NCI-H2107 treated with DMSO at 0.1 percent for 48 hours (cell line): ENCODE measurements around the gene KANTR.
"Not testable (repeated sequence)": the region's sequence is repeated elsewhere in the genome, so short reads cannot be mapped to it uniquely, and the experiment has no call there.

ENCODE experiments used
- DNase-seq: peaks from one replicate; lab custom pipeline; 2025; ENCODE audit not compliant: unreplicated experiment; lab: John Stamatoyannopoulos, UW

Gene KANTR

DNA sequence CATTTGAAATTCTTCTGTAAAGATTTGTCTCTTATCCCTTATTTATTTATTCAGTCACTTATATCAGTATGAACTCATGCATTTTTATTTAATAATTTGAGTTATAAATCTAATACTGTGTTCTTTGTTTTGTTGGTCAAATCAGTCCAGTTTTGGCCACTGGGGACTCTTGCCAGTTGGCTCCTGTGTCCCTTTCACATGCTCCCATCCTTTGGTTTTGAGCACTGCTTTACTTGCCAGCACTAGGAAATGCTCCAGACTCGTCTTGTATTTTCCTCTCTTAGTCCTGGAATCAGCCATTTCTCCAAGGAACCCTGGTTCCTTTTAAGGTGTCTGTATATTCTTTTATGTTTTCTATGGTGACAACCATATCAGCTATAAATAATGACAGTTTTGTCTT is 28.1 kb downstream of the KANTR start:
- no peak for DNase-seq

DNA sequence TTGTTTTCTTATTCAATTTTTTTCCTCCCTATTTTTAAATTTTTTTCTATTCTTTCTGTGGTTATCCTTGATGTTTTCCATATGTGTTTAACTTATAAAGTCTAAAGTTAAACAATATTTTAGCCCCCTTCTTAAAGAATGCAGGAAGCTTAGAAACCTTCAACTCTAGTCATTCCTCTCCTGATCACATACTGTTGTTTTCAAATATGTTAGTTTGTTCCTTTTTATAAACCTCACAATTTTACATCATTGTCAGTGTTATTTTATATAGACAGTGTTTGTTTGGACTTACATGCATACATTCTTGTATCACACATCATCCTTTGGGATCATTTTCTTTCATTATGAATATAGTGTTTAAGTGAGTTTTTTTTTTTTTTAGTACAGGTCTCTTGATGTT is 31.6 kb downstream of the KANTR start:
- DNase-seq: no peak

DNA sequence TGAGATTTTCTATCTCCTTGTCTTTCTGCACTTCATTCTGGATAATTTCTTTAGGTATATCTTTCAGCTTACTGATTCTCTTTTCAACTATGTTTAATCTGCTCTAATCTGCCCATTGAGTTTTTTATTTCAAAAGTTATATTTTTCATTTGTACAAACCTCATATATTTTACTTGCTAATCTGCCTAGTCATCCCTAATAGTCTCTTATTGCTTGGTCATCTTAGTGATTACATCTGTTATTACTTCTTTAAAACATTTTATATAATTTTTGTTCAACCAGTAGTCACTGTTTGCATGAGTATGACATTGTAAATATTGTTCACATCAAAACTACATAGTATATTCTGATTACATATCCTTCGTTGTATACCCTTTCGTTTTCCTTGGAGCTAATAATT is 32.4 kb downstream of the KANTR start:
- no peak for DNase-seq

DNA sequence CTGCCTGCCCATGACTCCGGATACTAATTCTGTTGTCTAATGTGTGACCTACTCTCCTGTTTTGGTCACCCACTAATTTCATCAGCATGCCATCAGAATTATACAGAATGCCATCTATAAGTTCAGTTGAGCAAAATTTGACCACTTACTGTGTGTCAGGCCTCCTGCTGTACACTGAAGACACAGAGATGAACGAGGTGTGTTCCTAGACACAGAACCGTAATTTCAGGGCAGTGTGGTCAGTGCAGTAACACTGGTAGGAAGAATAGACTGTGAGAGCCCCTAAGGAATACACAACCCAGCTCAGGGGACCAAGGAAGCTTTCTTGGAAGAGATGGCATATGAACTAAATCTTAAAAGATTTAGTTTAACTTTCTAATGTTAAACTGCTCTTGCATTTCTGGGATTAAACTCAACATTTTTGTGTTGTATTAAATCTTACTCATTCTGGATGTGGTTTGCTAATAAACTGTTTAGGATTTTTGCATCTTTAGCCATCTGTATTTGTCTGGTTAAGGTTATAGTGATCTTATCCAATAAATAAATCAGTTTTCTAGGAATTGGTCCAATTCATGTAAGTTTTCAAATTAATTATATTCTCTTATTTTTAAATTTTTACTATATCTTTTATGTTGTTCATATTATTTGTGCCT is 34.3 kb downstream of the KANTR start:
- DNase-seq: no peak

DNA sequence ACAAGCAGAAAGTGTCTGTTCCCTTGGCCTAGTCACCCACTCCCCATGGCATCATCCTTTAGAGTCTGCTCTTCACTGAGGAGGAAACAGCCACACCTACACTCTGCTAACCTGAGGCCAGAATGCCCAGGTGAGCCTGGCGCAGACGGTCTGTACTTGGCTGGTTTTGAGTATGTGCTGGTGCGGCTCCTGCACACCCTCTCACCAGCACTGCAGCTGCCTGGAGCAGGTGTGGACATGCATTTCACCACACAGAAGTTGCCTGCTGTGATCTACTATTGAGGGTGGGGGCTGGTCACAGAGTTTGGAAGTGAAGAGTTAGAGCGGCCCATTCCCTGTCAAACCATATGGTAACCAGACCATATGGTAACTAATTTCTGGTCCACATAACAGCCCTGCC is 39.5 kb downstream of the KANTR start:
- peak; percentile 39 for DNase-seq

DNA sequence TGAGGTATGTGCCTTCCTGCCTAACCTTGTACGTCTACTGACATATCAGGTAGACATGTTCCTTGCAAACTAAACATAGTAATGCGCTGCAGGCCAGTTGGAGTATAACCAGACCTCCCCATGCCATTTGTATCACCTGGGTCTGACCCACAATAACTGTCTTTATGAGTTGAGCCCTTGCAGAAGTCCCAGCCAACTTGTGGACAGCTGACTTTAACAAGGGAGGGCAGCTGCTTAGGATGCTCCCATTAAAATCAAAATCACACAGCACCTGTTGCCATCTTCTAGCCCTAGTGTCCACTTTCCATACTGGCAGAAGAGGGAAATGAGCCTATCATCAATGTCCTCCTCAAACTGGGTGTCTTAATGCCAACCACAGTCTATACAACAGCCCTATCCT is 41.6 kb downstream of the KANTR start:
- DNase-seq: no peak

DNA sequence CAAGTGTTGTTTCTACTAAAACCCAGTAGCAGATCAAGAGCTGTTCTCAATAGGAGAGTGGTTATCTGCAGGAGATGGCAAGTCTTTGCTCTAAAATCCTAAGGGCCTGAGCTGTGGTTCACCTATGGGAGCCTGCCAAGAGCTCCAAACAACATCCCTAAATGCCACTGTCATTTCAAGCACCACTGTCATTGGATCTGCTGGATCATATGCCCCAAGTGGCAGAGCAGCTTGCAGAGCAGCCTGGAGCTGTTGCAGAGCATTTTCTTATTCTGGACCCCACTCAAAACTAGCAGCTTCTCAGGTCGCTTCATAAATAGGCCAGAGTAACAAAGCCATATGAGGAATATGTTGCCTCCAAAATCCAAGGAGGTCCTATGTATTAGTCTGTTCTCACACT is 59.6 kb downstream of the KANTR start:
- no peak for DNase-seq

DNA sequence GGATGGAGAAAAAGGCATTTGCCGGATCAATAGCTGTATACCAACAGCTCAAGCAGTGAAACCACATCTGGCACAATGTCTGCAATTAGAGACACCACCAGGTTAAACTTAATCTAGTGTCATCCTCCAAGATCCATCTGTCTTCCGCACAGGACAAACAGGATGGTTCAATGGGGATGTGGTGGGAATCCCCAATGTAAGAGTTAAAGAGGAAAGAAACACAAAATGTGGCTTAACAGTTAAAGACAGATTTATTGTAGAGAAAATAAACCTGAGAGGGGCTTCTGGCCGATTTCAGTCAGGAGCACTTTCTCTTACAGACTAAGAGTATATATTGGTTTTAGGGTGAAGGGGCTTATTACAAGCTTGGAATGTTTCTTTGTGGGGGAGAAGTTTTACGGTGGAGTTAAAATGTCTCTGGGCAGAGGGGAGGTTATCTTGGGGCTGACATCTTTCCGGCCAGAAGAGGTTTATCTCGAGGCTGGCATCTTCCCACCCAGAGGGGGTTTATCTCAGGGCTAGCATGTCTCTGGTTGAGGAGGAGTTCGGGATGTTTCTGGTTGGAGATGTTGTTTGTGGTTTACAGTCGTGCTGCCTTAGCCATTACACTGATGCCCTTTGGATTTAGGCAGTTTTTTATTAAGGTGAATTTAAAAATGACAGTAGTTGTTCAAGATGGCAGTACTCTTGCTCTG is 61.7 kb downstream of the KANTR start:
- no peak for DNase-seq

DNA sequence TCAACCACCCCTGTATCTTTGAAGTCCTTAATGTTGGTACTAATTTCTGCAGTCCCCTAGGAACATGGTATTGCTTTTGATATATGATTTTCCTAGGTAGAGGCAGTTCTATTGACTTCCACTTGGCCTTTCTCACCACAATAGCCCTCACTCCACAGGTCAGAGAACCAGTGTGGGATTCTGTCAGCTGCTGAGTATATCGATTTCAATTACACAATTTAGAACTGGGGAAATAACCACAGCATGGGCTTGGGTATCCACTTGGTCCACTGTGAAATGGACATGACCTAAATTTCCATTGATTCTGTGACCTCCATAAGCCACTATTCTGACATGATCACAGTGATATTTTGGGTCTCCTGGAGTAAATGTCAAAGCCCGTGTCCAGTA is 62.3 kb downstream of the KANTR start:
- no peak for DNase-seq

DNA sequence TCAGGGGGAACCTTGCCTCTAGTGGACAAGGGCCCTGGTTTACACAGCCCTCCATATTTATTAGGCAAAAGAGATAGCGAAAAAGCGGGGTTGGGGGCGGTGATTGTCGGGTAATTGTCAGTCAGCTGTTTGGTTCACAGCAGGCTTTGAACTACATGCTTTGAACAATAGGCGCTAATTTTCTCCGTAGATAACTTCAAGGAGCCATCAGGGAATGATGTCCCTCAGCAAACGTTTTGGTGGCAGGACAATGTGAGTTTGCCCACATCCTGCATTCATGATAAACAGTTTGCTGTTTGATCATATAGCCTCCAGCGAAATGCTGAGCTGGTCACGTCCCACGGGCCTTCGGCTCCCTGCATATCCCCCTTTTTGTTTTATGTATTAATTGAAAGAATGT is 65.2 kb downstream of the KANTR start:
- no peak for DNase-seq

DNA sequence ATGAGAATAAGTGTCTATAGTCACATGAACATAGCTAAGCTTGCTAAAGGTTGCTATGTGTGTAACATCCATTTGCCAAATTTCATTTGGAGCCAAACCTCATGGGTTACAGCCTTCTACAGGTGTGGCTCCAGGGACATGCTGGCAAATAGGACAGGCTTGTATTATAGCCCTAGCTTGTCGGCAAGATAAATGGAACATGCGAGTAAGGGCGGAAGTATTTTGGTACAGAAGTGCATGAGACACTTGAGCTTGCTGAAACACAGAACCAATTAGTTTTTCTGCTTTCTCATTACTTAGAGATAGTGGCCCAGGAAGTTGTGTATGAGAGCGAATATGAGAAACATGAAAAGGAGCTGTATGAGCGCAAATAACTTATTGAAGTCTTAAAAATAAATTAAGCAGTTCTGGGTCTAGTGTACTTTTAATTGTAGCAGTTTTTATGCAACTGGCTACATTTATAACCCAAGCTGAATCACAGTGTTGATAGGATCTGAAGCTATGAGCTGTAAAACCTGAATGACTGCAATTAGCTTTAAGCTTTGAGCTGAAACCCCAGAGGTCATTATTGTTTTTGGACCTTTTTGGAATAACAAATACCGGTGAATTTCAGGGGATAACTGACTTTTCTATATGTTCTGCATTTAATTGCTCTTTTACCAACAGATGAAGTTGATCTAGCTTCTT is 66.5 kb downstream of the KANTR start:
- DNase-seq: no peak

DNA sequence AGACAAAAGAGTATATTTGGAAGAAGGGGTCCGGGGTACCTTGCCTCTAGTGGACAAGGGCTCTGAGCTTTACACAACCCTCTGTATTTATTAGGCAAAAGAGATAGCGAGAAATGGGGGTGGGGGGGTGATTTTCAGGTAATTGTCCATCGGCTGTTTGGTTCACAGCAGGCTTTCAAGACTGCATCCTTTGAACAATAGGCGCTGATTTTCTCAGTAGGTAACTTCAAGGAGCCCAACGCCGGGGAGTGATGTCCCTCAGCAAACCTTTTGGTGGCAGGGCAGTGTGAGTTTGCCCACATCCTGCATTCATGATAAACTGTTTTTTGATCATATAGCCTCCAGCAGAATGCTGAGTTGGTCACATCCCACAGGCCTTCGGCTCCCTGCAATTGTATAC is 69.5 kb downstream of the KANTR start:
- DNase-seq: no peak

DNA sequence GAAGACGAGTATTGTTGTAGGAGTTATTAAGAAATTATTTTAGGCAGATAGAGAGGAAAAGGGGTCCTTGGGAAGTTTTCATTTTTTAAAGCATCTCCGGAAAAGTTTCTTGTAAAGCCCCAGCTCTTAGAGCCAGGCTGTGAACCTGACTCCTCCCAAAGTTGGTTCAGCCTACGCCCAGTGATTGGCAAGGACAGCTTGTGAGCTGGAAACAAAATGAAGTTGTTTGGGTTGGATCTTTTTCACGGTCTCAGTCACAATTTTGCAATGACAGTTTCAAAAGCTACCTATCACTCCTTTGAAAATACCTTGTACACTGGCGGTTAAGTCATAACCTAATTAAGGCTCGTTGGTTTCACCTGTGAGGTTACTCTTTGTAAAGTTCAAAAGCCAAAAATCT is 70.6 kb downstream of the KANTR start:
- DNase-seq: not testable (repeated sequence)

DNA sequence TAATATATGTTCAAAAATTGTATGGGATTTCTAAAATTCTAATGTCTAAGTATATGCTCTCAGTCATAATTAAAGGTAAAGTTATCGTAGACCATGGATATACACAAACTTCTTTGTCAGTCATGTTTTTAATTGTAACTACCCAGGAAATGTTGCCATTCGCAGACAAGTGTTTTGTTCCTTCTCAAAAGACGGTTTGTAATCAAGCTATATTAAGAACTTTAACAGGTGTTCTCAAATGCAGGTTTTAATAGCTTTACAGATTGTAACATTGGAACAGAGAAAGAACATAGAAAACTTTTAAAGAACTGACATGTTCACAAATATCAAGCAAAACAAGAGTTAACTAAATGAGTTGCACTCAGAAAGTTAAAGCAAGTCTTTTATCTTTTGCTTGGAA is 72.2 kb downstream of the KANTR start:
- no peak for DNase-seq

DNA sequence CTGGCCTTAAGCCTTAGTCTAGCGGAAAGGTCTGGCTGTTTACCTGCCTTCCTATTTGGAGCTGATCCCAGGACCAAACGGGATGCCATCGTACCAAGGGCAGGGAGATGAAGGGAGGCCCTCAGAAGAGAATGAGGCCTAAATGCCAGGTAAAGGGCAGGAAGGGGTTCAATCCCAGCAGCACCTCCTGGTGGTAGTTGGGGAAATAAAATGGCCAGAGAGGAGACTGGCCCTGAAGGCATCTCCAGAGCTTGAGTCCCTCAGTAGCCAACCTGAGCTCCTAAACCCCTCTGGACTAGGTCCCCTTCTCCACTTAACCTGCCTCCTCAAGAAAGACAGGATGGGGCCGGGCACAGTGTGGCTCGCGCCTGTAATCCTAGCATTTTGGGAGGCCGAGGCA is 77.4 kb downstream of the KANTR start:
- DNase-seq: no peak
